Endothelial cell of umbilical vein (primary cell): ENCODE data around the gene MTARC2. TPM values are rescaled to one million over a fixed set of nuclear protein-coding genes. Genes with fewer than 3 reads are reported as not detected.

ENCODE experiments used
- BruUV-seq: library from RNA; stranded (reverse); fragments of 400-500 nt; replicated peaks from 2 replicates; lab custom pipeline; 2021; lab: Mats Ljungman, UMichigan
- CTCF ChIA-PET: fragments of 300-600, 350-600 bp; sonication (Branson Sonifier 250); formaldehyde crosslinking; loops from one replicate; lab custom pipeline; 2021; ENCODE audit warnings: antibody characterized with exemption, inconsistent platforms; lab: Charles Lee
- POLR2A ChIA-PET: fragments of 300-600, 350-600 bp; sonication (Branson Sonifier 250); formaldehyde crosslinking; loops from one replicate; lab custom pipeline; 2021; ENCODE audit warnings: antibody characterized with exemption, inconsistent platforms; lab: Charles Lee
- DNase-seq: peaks from one replicate; pipeline ENCODE4 v3.0.0-alpha.2; 2011; ENCODE audit warnings: low read depth, low spot score
- FAIRE-seq: peaks from 2 replicates; lab custom pipeline; 2011; peaks lifted over from hg19 to GRCh38; lab: Jason Lieb, UNC
- H2AFZ ChIP-seq: 2 replicates; pipeline ENCODE4 v1.6.0; 2012; ENCODE audit warnings: low read depth, low read length, control low read depth, inconsistent platforms
- H3K27ac ChIP-seq: 2 replicates; pipeline ENCODE4 v1.5.1; 2011; ENCODE audit warnings: low read depth, mild to moderate bottlenecking, control low read depth, low read length, moderate library complexity; ENCODE audit not compliant: insufficient read depth
- H3K27me3 ChIP-seq, 2 experiments: 2 replicates each; pipeline versions ENCODE4 v1.6.0 to v1.6.1; 2011; ENCODE audit warnings: low read length in 2 of 2, mixed read lengths in 1 of 2; ENCODE audit not compliant: control insufficient read depth in 2 of 2, insufficient read depth in 2 of 2
- H3K36me3 ChIP-seq, 2 experiments: 2 replicates in 1 of 2; 3 replicates in 1 of 2; pipeline ENCODE4 v1.5.1; 2011; ENCODE audit warnings: low read length in 2 of 2, mild to moderate bottlenecking in 1 of 2, moderate library complexity in 1 of 2; ENCODE audit not compliant: control insufficient read depth in 2 of 2, insufficient read depth in 2 of 2; ENCODE audit errors: extremely low read depth in 1 of 2
- H3K4me1 ChIP-seq: 3 replicates; pipeline ENCODE4 v1.5.1; 2011; ENCODE audit warnings: mild to moderate bottlenecking, low read length; ENCODE audit not compliant: control insufficient read depth, insufficient read depth; ENCODE audit errors: extremely low read depth
- H3K4me2 ChIP-seq: 2 replicates; pipeline ENCODE4 v1.6.1; 2011; ENCODE audit warnings: low read length, control low read depth, mixed read lengths; ENCODE audit not compliant: insufficient read depth
- H3K4me3 ChIP-seq, 3 experiments: fragments of 200-600 bp in 1 of 3; sonication (generic), shearing (Covaris generic) in 1 of 3; replicated peaks in 1 of 3; 2 replicates each; pipeline ENCODE4 v1.5.1; 2011 to 2016; ENCODE audit warnings: control low read depth in 3 of 3, low read length in 3 of 3, mild to moderate bottlenecking in 2 of 3, inconsistent platforms in 1 of 3, low read depth in 1 of 3, moderate library complexity in 1 of 3; ENCODE audit not compliant: insufficient read depth in 1 of 3
- H3K79me2 ChIP-seq: 2 replicates; pipeline ENCODE4 v1.6.0; 2012; ENCODE audit warnings: low read length, inconsistent platforms; ENCODE audit not compliant: control insufficient read depth, insufficient read depth
- H3K9ac ChIP-seq: replicated peaks from 2 replicates; pipeline ENCODE3; 2011; ENCODE audit warnings: low read length, control low read depth; ENCODE audit not compliant: insufficient read depth; ENCODE audit errors: extremely low read depth
- H3K9me1 ChIP-seq: replicated peaks from 3 replicates; pipeline ENCODE4 v1.6.0; 2011; ENCODE audit warnings: mild to moderate bottlenecking, low read length; ENCODE audit not compliant: control insufficient read depth, insufficient read depth; ENCODE audit errors: extremely low read depth
- H3K9me3 ChIP-seq: replicated peaks from 2 replicates; pipeline ENCODE4 v1.5.1; 2012; ENCODE audit warnings: low read length, inconsistent platforms; ENCODE audit not compliant: control insufficient read depth, insufficient read depth
- H4K20me1 ChIP-seq: replicated peaks from 2 replicates; pipeline ENCODE3; 2011; ENCODE audit warnings: mild to moderate bottlenecking, low read length; ENCODE audit not compliant: control insufficient read depth, insufficient read depth; ENCODE audit errors: extremely low read depth
- EZH2 ChIP-seq: IDR thresholded peaks from 2 replicates; pipeline ENCODE4 v1.6.1; 2012; ENCODE audit warnings: borderline replicate concordance, low read depth, mild to moderate bottlenecking, moderate library complexity, low read length, inconsistent platforms; ENCODE audit not compliant: severe bottlenecking
- FOS ChIP-seq: IDR thresholded peaks from 2 replicates; pipeline ENCODE4 v1.6.1; 2011; ENCODE audit warnings: mild to moderate bottlenecking, low read length, moderate library complexity, borderline replicate concordance; ENCODE audit not compliant: insufficient read depth
- GATA2 ChIP-seq: IDR thresholded peaks from 2 replicates; pipeline ENCODE4 v1.7.0; 2011; ENCODE audit warnings: low read depth, mild to moderate bottlenecking, moderate library complexity, mixed read lengths, low read length; ENCODE audit not compliant: insufficient read length, insufficient read depth
- JUN ChIP-seq: IDR thresholded peaks from 2 replicates; pipeline ENCODE4 v1.6.1; 2011; ENCODE audit warnings: borderline replicate concordance, low read depth; ENCODE audit not compliant: insufficient read length, insufficient read depth
- MYC ChIP-seq: IDR thresholded peaks from one replicate; pipeline ENCODE4 v1.6.1; 2011; ENCODE audit warnings: mild to moderate bottlenecking, low read depth, low read length
- POLR2A ChIP-seq: IDR thresholded peaks from 2 replicates; pipeline ENCODE4 v1.6.1; 2012; ENCODE audit warnings: low read depth, mild to moderate bottlenecking, control low read depth, low read length
- POLR2AphosphoS5 ChIP-seq: IDR thresholded peaks from 2 replicates; pipeline ENCODE4 v1.6.1; 2012; ENCODE audit warnings: low read depth, mild to moderate bottlenecking, control low read depth, low read length, moderate library complexity; ENCODE audit not compliant: insufficient read depth
- dilution Hi-C: fragments of 300-500 bp; cut with MboI; formaldehyde crosslinking; loops from one replicate; pipeline ENCODE4 v1.15.0; 2019; ENCODE audit warnings: low sequenced_read_pairs; ENCODE audit not compliant: extremely low pct_ligation_motif_present
- intact Hi-C: fragments of 100-400 bp; cut with micrococcal nuclease; formaldehyde crosslinking; loops from one replicate; pipeline ENCODE4 v1.10.0; 2022
- polyA plus RNA-seq, 4 experiments: library from polyadenylated mRNA; depleted of rRNA in 3 of 4; stranded (reverse) in 3 of 4; unstranded in 1 of 4; fragments of >200 nt; gene quantifications; 2 replicates each; pipeline versions ENCODE4 v1.2.1 to v1.2.3, GENCODE V29; 2011 to 2012; ENCODE audit warnings: missing spikeins in 1 of 4
- total RNA-seq: library from RNA; stranded (reverse); gene quantifications from 2 replicates; pipeline ENCODE4 v1.2.3, GENCODE V29; 2021
- TF ChIP-seq, protein P1 (sequence below), 2 donors: IDR thresholded peaks; 1 replicate in 1 of 2; 2 replicates in 1 of 2; pipeline ENCODE4 v1.5.1; 2011; ENCODE audit warnings: low read length in 2 of 2, mild to moderate bottlenecking in 2 of 2, moderate library complexity in 2 of 2, control low read depth in 1 of 2, inconsistent platforms in 1 of 2, low read depth in 1 of 2; ENCODE audit not compliant: insufficient read depth in 1 of 2; ENCODE audit errors: extremely low read depth in 1 of 2
- TF ChIP-seq, protein P2 (sequence below): IDR thresholded peaks from 2 replicates; pipeline ENCODE4 v1.6.1; 2011; ENCODE audit not compliant: insufficient read depth, insufficient read length

Gene MTARC2
- total and polyA plus RNA-seq, 2 donors (not counting 3 experiments of a cell fraction or from before 2014, with no cell fraction given), result 9.8 to 14.1 TPM

DNA sequence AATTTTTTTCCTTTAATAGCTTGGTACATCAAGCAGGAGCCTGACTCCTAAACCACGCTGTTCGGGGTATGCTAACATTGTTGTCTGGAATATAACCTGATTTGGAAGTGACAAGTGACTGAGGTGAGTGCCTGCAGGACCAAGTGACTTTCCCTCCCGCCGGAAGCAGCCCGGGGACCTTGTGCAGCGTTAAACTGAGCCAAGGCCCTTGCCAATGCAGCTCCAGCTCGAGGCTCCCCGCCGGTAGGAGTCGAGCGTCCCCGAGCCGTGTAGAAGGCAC lies 37.9 kb downstream of the MTARC2 start:
- intact Hi-C loops (no loop called here), dilution Hi-C loops (no loop called here)
- Histone ChIP-seq H3K27ac (no peak overlapping the region), H3K27me3 (no peaks in the 10 kb centered on the region), H3K4me3 (no peak overlapping the region), H3K36me3 (peaks cover 0 to 2% of the 10 kb centered on the region in 2 experiments), H3K9me3 (no peaks in the 10 kb centered on the region), H3K4me1 (peaks cover 12% of the 10 kb centered on the region), H3K79me2 (no peaks in the 10 kb centered on the region), H3K9ac (no peak overlapping the region), H3K9me1 (no peaks in the 10 kb centered on the region), H4K20me1 (no peaks in the 10 kb centered on the region), H2AFZ (peak overlapping the region; percentile 90), H3K4me2 (no peak overlapping the region)
- peak; percentile 11 for DNase-seq
- TF ChIP-seq GATA2, result no peak
- TF ChIP-seq, protein P1, sequence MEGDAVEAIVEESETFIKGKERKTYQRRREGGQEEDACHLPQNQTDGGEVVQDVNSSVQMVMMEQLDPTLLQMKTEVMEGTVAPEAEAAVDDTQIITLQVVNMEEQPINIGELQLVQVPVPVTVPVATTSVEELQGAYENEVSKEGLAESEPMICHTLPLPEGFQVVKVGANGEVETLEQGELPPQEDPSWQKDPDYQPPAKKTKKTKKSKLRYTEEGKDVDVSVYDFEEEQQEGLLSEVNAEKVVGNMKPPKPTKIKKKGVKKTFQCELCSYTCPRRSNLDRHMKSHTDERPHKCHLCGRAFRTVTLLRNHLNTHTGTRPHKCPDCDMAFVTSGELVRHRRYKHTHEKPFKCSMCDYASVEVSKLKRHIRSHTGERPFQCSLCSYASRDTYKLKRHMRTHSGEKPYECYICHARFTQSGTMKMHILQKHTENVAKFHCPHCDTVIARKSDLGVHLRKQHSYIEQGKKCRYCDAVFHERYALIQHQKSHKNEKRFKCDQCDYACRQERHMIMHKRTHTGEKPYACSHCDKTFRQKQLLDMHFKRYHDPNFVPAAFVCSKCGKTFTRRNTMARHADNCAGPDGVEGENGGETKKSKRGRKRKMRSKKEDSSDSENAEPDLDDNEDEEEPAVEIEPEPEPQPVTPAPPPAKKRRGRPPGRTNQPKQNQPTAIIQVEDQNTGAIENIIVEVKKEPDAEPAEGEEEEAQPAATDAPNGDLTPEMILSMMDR (IDR thresholded peaks at IDR 0.05; ENCODE audit: extremely low read depth in 1 of 2, insufficient read depth in 1 of 2, low read depth in 1 of 2, low read length in 2 of 2), result no peak
- TF ChIP-seq JUN, result no peak
- TF ChIP-seq POLR2A, result no peak
- TF ChIP-seq MYC, result no peak
- no peak for TF ChIP-seq EZH2
- TF ChIP-seq FOS, result no peak
- no peak for TF ChIP-seq POLR2AphosphoS5
- TF ChIP-seq, protein P2, sequence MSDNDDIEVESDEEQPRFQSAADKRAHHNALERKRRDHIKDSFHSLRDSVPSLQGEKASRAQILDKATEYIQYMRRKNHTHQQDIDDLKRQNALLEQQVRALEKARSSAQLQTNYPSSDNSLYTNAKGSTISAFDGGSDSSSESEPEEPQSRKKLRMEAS, result no peak
- POLR2A ChIA-PET, result no interaction called here
- FAIRE-seq, result no peak
- no TSS peak for BruUV-seq
- CTCF ChIA-PET, result interaction anchor here (0.9 to 7.3 kb wide), 8 partner anchors 9 to 1679 kb away, joined by 3 to 66 read pairs (median 4); no protein-coding TSS in a partner anchor
